ENCODE measurements around the gene FYN.
"Not testable (repeated sequence)": the region's sequence is repeated elsewhere in the genome, so short reads cannot be mapped to it uniquely, and the experiment has no call there.

The FYN gene

GRCh38 chr6:111850295-111850937, 22.8 kb downstream of the FYN start:
- no peak for DNase-seq

- DNase-seq: no peak
These were observed 24.0 kb downstream of the FYN start for GRCh38 chr6:111849298-111849697.

GRCh38 chr6:111848262-111848812, 24.9 kb downstream of the FYN start:
- no peak for DNase-seq

- no peak for DNase-seq
These were observed 26.5 kb downstream of the FYN start for GRCh38 chr6:111846492-111847409.

GRCh38 chr6:111846066-111846465, 27.2 kb downstream of the FYN start:
- no peak for DNase-seq

- DNase-seq: no peak
These were observed 27.8 kb downstream of the FYN start for GRCh38 chr6:111845441-111845871.

GRCh38 chr6:111844921-111845320, 28.3 kb downstream of the FYN start:
- no peak for DNase-seq

- no peak for DNase-seq
These were observed 28.9 kb downstream of the FYN start for GRCh38 chr6:111844376-111844775.

- no peak for DNase-seq
These were observed 29.7 kb downstream of the FYN start for GRCh38 chr6:111843347-111844147.

GRCh38 chr6:111842891-111843290, 30.4 kb downstream of the FYN start:
- DNase-seq: no peak

GRCh38 chr6:111842271-111842822, 30.9 kb downstream of the FYN start:
- no peak for DNase-seq

GRCh38 chr6:111841822-111842221, 31.4 kb downstream of the FYN start:
- no peak for DNase-seq

GRCh38 chr6:111840803-111841202, 32.4 kb downstream of the FYN start:
- no peak for DNase-seq

- no peak for DNase-seq
These were observed 34.3 kb downstream of the FYN start for GRCh38 chr6:111838749-111839484.

- no peak for DNase-seq
These were observed 35.4 kb downstream of the FYN start for GRCh38 chr6:111837641-111838500.

GRCh38 chr6:111837007-111837406, 36.2 kb downstream of the FYN start:
- no peak for DNase-seq

GRCh38 chr6:111835807-111836206, 37.4 kb downstream of the FYN start:
- no peak for DNase-seq

- DNase-seq: not testable (repeated sequence)
These were observed 37.9 kb downstream of the FYN start for GRCh38 chr6:111835398-111835797.

GRCh38 chr6:111834356-111834755, 38.9 kb downstream of the FYN start:
- DNase-seq: no peak

GRCh38 chr6:111832833-111833418, 40.3 kb downstream of the FYN start:
- DNase-seq: no peak

GRCh38 chr6:111831408-111831807, 41.8 kb downstream of the FYN start:
- no peak for DNase-seq

Measured in NCI-H1105 (cell line).